Measurements from ENCODE around the gene PCED1B. TPM values are rescaled to one million over a fixed set of nuclear protein-coding genes. Genes with fewer than 3 reads are reported as not detected.

The PCED1B gene
- total RNA-seq, 6 donors from 2014 or later, result 4.6 to 53.4 (median 11.7) TPM

GRCh38 chr12:47272412-47273190 lies 193.2 kb downstream of the PCED1B start:
- H3K4me1 ChIP-seq, result peaks cover 15 to 19% (median 17%) of the 10 kb centered on the region in 4 donors
- H3K36me3 ChIP-seq, result no peaks in the 10 kb centered on the region
- H3K4me3 ChIP-seq, result no peak overlapping the region
- ATAC-seq (ENCODE audit: low FRiP score in 2 of 2) (no peak), DNase-seq (no peak)
- no peaks in the 10 kb centered on the region for H3K27me3 ChIP-seq
- no peaks in the 10 kb centered on the region for H3K9me3 ChIP-seq
- 72 to 78% methylated on average over 3 of the region's 3 CpGs for WGBS, 2 donors
- no peak overlapping the region for H3K27ac ChIP-seq
- TF ChIP-seq POLR2A (IDR thresholded peaks at IDR 0.05), result no peak
- TF ChIP-seq POLR2AphosphoS5 (IDR thresholded peaks at IDR 0.05), result no peak
- TF ChIP-seq EP300 (IDR thresholded peaks at IDR 0.05), result no peak

GRCh38 chr12:47273191-47273626 lies 193.8 kb downstream of the PCED1B start:
- Histone ChIP-seq H3K36me3 (no peaks in the 10 kb centered on the region), H3K27ac (no peak overlapping the region), H3K4me3 (no peak overlapping the region), H3K27me3 (no peaks in the 10 kb centered on the region), H3K9me3 (no peaks in the 10 kb centered on the region), H3K4me1 (peaks cover 20 to 25% (median 23%) of the 10 kb centered on the region in 4 donors)
- no peak for DNase-seq
- 60 to 61% methylated on average over 4 of the region's 4 CpGs for WGBS, 2 donors
- ATAC-seq (ENCODE audit: low FRiP score in 2 of 2), result no peak
- TF ChIP-seq CTCF (IDR thresholded peaks at IDR 0.05) (no peak), EP300 (IDR thresholded peaks at IDR 0.05) (no peak), POLR2AphosphoS5 (IDR thresholded peaks at IDR 0.05) (no peak), POLR2A (IDR thresholded peaks at IDR 0.05) (no peak)

- no peak overlapping the region for H3K27ac ChIP-seq
Observed at GRCh38 chr12:47274760-47275159, 195.3 kb downstream of the PCED1B start.

GRCh38 chr12:47276253-47276620 lies 196.8 kb downstream of the PCED1B start:
- Histone ChIP-seq H3K36me3 (no peaks in the 10 kb centered on the region), H3K4me3 (no peak overlapping the region), H3K27ac (peak overlapping the region; percentile 3 to 70 (median 48)), H3K27me3 (no peaks in the 10 kb centered on the region), H3K9me3 (no peaks in the 10 kb centered on the region), H3K4me1 (peaks cover 20 to 30% (median 26%) of the 10 kb centered on the region in 4 donors)
- no peak for ATAC-seq (ENCODE audit: low FRiP score in 2 of 2)
- TF ChIP-seq EP300 (IDR thresholded peaks at IDR 0.05) (no peak), POLR2AphosphoS5 (IDR thresholded peaks at IDR 0.05) (no peak), POLR2A (IDR thresholded peaks at IDR 0.05) (no peak), CTCF (IDR thresholded peaks at IDR 0.05) (no peak)
- no peak for DNase-seq
- WGBS, 2 donors, result 87 to 90% methylated on average over 5 of the region's 5 CpGs

More at GRCh38 chr12:47274760-47275159, 195.3 kb downstream of the PCED1B start:
- ATAC-seq (ENCODE audit: low FRiP score in 2 of 2) (no peak), DNase-seq (no peak)
- WGBS, 2 donors, result 84% methylated on average over 2 of the region's 2 CpGs
- no peak overlapping the region for H3K4me3 ChIP-seq
- no peaks in the 10 kb centered on the region for H3K27me3 ChIP-seq
- H3K36me3 ChIP-seq, result no peaks in the 10 kb centered on the region
- TF ChIP-seq CTCF (IDR thresholded peaks at IDR 0.05), result no peak
- no peak for TF ChIP-seq POLR2A (IDR thresholded peaks at IDR 0.05)
- TF ChIP-seq POLR2AphosphoS5 (IDR thresholded peaks at IDR 0.05), result no peak
- no peak for TF ChIP-seq EP300 (IDR thresholded peaks at IDR 0.05)
- no peaks in the 10 kb centered on the region for H3K9me3 ChIP-seq
- H3K4me1 ChIP-seq, result peaks cover 20 to 30% (median 26%) of the 10 kb centered on the region in 4 donors

- Histone ChIP-seq H3K4me1 (peaks cover 20 to 30% (median 26%) of the 10 kb centered on the region in 4 donors), H3K27me3 (no peaks in the 10 kb centered on the region), H3K36me3 (no peaks in the 10 kb centered on the region), H3K27ac (peak overlapping the region; percentile 26 to 70 (median 48)), H3K9me3 (no peaks in the 10 kb centered on the region), H3K4me3 (no peak overlapping the region)
- 14 to 21% methylated on average over 4 of the region's 4 CpGs for WGBS, 2 donors
- DNase-seq (peak in 1 of 2 donors; percentile 73), ATAC-seq (ENCODE audit: low FRiP score in 2 of 2) (peak; percentile 75 to 80)
- no peak for TF ChIP-seq CTCF (IDR thresholded peaks at IDR 0.05)
- peak; percentile 38 to 58 for TF ChIP-seq POLR2AphosphoS5 (IDR thresholded peaks at IDR 0.05)
- TF ChIP-seq EP300 (IDR thresholded peaks at IDR 0.05), result peak in 2 of 4 donors; percentile 30 to 44
Observed at GRCh38 chr12:47276621-47277309, 197.3 kb downstream of the PCED1B start.

Measured in upper lobe of left lung (tissue), 6 donors.